Occipital lobe (tissue), 2 donors: ENCODE measurements around the gene GPR153. TPM values are rescaled to one million over a fixed set of nuclear protein-coding genes. Genes with fewer than 3 reads are reported as not detected.

Experiments
- DNase-seq: peaks from one replicate; lab custom pipeline; 2025; lab: John Stamatoyannopoulos, UW
- total RNA-seq: library from RNA; depleted of rRNA; stranded (reverse); fragments of >200 nt; gene quantifications from one replicate; pipeline ENCODE4 v1.2.3, GENCODE V29; 2014

Gene GPR153
- total RNA-seq, 1 donor from 2014 or later = 25.3 TPM

GRCh38 chr1:6249739-6250689 lies 10.9 kb downstream of the GPR153 start:
- no peak for DNase-seq

GRCh38 chr1:6248932-6249738 lies 11.8 kb downstream of the GPR153 start:
- no peak for DNase-seq

- no peak for DNase-seq
Measured at GRCh38 chr1:6248161-6248776, 12.6 kb downstream of the GPR153 start.

- no peak for DNase-seq
Measured at GRCh38 chr1:6247651-6248050, 13.2 kb downstream of the GPR153 start.

GRCh38 chr1:6246497-6247467 lies 14.1 kb downstream of the GPR153 start:
- peak; percentile 44 for DNase-seq

- DNase-seq = no peak
Measured at GRCh38 chr1:6245869-6246496, 14.9 kb downstream of the GPR153 start.

GRCh38 chr1:6245086-6245868 lies 15.6 kb downstream of the GPR153 start:
- peak; percentile 22 for DNase-seq

GRCh38 chr1:6244401-6245049 lies 16.4 kb downstream of the GPR153 start:
- DNase-seq = no peak

- DNase-seq = no peak
Measured at GRCh38 chr1:6243993-6244392, 16.9 kb downstream of the GPR153 start, which contains the start of gene HES3. Gene HES3 (plus strand): TSS chr1:6244179. CDS start chr1:6244366, 187 bp downstream.

- DNase-seq = no peak
Measured at GRCh38 chr1:6243053-6243834, 17.7 kb downstream of the GPR153 start.

- no peak for DNase-seq
Measured at GRCh38 chr1:6241887-6242740, 18.8 kb downstream of the GPR153 start.

GRCh38 chr1:6241107-6241886 lies 19.6 kb downstream of the GPR153 start:
- no peak for DNase-seq

- no peak for DNase-seq
Measured at GRCh38 chr1:6239950-6240768, 20.7 kb downstream of the GPR153 start.

GRCh38 chr1:6239213-6239752 lies 21.6 kb downstream of the GPR153 start:
- DNase-seq = no peak

GRCh38 chr1:6237093-6237492 lies 23.8 kb downstream of the GPR153 start:
- no peak for DNase-seq
